ENCODE results near the gene LMF1.

LMF1 gene

DNA sequence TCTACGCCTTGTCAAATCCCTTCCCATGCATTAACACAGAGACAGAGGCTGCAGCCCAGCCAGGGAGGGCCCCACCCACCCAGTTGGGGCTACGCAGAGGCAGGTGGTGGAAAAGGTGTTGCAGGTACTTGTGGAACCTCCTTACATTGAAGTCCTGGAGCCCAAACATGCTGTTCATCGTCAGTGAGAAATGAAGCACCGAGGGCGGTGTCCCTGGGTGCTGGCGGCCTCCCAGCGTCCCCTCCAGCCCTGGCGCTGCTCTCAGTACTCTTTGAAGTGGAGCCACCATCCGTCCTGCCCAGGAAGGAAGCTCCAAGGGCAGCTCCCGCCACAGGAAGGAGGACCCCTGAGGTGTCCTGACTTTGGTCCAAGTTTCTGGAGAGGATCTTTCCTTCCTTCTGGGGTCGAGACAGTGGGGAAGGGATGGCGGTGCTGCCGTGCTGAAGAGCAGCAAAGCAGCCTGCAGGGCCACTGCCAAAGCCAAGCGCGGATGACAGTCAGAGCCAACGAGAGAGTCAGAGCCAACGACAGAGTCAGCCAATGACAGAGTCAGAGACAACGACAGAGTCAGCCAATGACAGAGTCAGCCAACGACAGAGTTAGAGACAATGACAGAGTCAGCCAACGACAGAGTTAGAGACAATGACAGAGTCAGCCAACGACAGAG, 23.4 kb downstream of the LMF1 start:
- no peak for DNase-seq

DNA sequence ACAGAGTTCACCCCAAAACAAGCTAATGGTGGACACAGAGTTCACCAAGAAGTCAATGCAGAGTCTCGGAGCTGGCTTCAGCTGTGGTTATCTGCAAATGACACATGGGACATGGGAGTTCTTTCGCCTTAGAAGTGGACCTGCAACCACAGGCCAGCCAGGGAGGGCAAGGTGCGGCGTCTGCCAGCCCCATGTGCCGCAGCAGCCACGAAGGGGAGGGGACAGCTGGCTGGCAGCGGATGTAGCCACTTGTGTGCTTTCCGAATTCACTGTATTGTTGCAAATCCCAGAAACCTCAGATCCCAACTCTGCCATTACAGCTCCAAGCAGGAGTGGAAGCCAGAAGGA, 24.8 kb downstream of the LMF1 start:
- no peak for DNase-seq

DNA sequence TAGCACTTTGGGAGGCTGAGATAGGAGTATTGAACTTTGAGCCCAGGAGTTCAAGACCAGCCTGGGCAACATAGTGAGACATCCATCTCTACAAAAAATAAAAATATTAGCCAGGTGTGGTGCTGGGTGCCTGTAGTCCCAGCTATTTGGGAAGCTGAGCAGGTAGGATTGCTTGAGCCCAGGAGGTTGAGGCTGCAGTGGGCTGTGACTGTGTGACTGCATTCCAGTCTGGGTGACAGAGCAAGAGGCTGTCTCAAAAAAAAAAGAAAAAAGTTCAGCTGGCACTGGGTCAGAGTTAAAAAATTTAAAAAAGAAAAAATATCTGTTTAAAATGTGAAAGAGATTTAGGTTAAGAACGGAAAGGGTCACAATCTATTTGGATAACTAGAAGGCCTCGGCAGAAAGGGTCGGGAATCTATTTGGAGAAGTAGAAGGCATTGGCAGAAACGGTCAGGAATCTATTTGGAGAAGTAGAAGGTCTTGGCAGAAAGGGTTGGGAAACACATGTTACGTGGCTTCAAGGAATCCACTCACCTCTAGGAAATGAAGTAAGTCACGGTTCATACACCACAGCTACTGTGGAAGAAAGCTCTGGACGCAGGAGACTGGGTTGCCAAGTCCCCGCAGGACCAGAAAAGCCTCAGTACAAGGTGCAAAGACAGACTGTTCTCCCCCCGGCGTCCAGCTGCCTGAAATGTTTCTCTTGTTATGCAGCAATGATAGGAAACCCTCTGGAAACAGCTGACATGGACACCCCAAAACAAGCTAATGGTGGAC, 25.3 kb downstream of the LMF1 start:
- DNase-seq, result no peak

DNA sequence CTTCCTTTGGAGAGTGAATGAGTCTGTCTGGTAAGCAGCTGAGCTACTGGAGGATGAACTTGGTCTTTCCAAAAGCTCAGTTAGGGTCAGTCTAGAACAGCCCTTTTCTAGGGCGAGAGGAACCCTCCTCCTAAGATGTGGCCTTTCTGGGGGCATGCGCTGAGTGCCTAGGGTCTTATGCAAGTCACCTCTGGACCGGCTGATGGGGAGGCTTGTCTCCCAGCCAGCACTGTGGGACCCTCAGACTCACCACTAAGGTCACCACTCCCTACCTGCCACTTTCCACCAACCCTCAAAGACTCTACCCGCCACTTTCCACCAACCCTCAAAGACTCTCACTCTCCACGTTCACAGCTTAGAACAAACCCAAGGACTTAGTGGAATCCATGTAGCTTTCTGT, 26.8 kb downstream of the LMF1 start:
- DNase-seq, result no peak

DNA sequence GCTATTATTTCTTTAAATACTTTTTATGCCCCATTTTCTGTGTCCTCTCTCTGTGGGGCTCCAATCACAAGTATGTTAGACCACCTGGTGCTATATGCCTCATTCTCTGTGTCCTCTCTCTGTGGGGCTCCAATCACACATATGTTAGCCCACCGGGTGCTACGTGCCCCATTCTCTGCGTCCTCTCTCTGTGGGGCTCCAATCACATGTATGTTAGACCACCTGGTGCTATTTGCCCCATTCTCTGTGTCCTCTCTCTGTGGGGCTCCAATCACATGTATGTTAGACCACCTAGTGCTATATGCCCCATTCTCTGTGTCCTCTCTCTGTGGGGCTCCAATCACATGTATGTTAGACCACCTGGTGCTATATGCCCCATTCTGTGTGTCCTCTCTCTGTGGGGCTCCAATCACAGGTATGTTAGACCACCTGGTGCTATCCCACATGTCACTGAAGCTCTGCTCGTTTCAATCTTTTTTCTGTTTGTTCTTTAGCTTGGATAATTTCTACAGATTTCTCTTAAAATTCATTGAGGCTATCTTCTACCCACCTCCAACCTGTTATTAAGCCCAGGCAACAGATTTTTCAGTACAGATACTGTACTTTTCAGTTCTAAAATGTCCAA, 28.2 kb downstream of the LMF1 start:
- DNase-seq, result no peak

DNA sequence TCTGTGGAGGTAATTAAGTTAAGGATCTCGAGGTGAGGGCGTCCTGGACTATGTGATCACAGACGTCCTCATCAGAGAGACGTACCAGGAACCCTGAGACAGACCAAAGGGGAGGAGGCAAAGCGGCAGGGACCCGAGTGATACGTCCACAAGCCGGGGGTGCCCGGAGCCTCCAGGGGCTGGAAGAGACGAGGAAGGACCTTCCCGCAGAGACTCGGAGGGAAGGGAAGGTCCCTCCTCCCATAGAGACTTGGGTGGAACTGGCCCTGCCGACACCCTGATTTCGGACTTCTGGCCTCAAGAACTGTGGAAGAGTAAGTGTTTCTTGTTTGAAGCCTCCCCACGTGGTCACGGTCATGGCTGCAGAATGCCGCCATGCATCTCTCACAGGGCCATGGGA, 30.8 kb downstream of the LMF1 start:
- no peak for DNase-seq

DNA sequence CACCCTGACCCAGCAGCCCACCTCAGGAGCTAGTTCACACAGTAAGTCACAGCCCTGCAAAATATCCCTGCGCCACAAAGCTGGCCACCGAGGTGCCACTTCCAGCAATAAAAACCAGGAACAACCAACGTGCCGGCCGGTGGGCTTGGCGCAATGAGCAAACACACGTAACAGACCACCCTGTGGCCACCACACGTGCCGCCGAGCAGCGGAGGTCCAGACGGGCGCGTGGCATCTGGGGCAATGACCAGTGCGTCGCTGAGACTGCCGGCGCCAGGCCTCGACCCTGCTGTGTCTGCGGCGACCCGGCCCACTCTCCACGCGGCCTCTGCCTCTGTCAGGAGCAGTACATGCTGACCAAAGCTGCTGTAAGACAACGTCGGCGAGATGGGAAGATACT, 31.5 kb downstream of the LMF1 start:
- DNase-seq, result no peak

DNA sequence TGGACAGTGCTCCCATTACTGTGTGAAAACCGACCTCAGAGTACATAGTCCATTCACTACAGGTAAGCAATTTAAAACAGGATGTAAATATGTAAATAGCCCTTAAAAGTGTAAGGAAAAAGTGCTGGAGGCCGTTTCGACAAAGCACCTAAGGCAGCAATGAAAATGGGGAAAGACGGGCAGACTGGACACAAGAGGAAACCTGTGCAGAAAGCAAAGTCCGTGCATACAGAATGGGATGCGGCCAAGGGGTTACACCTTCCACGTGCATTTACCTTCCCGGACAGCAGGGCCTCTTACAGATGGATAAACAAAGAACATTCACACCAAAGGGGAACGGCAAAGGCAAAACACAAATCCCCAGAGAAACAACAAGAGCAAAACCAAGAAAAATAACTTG, 32.0 kb downstream of the LMF1 start:
- no peak for DNase-seq

DNA sequence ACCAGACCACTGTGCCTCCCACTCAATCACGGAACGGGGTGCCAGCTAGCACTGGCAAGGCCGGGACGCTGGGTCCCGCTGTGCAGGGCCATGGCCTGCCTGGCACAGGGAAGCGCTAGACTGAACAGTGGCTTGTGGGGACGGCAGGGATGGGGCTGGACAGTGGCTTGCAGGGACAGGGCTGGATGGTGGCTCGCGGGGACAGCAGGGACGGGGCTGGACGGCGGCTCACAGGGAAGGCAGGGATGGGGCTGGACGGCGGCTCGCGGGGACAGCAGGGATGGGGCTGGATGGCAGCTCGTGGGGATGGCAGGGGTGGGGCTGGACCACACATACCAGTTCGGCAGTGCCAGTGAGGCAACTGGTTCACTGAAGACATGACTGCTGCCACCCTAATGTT, 32.6 kb downstream of the LMF1 start:
- no peak for DNase-seq

DNA sequence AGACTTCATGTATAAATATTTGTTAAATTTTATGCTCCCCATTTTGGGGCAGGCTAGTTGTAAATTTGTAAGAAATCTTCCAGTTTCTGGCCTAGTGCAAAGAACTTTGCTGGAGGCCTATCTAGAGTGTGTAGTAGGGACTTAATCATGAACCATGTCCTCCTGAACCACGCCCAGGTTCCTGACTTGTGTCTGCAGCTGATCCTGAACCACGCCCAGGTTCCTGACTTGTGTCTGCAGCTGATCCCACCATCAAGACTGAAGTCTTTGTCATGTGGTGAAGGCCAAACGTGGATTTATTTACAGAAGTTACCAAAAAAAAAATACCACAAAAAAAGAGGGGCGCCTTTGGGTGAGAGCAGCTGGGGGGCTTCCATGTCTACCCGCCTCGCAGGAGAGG, 33.1 kb downstream of the LMF1 start:
- DNase-seq, result no peak

DNA sequence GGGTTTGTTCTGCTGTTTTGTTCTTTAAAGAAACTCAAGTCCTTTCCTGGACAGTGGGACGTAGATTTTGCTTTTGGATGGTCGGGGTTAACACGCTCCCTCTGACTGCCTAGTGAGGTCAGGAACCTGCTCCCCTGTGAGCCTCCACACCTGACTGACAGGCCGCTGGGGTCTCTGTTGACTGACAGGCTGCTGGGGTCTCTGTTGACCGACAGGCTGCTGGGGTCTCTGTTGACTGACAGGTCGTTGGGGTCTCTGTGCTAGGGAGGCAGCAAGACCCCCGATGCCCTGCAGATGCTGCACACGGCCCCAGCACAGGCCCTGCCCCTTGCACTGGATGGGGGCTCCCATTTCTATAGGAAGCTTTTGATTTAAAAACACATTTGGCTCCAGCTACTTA, 33.5 kb downstream of the LMF1 start:
- DNase-seq, result no peak

DNA sequence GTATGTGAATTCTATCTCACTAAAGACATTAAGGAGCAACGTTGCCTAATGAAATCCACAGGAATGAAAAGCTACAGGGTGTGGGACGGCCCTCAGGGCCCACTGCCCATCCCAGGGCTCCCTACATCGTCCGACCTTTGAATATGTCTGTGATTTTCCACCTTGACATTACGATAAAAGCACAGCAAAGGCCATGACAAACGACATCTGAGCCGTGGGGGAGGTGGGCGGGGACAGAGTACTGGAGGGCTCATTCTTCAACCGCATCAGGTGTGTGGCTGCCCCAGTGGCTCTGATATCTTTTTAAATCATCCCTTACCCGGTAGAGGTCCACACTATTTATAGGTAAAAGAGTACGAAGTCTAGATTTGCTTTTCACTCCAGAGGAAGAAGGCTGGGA, 35.1 kb downstream of the LMF1 start:
- no peak for DNase-seq

DNA sequence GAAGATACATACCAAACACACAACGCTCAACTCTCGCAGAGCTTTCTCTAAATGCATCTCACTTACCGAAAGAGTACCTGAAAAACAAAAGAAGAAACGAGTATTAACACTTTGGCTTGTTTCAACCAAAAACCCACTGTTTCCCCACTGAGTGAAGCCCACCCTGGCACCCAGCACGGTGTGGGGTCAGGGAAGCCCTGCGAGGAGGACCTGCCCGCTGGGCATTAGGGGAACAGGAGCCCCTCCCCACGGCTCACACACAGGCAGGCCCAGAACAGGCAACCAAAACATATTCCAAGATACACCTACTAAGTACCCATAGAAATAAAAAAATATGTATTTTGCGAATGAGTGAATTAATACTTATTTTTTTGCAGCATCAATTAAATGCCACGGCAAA, 36.6 kb downstream of the LMF1 start:
- DNase-seq, result no peak

DNA sequence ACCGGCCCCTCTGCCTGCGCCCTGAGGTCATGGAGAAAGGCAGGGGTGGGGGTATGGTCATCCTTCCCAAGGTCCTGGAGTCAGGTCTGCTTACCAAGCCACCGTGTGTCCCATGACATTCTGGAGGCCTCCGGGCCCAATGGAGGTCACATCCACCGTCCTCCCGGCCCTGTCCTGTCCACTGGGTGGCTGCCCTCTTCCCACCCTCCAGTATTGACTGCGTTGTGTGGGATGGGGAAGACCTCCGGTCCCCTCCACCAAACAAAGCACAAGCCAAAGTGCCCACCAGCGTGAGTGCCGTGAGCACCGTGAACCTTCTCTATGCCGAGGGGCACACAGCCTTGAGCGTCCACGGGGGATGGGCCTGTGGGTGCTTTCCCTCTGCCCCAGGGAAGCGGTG, 37.2 kb downstream of the LMF1 start:
- DNase-seq, result no peak

DNA sequence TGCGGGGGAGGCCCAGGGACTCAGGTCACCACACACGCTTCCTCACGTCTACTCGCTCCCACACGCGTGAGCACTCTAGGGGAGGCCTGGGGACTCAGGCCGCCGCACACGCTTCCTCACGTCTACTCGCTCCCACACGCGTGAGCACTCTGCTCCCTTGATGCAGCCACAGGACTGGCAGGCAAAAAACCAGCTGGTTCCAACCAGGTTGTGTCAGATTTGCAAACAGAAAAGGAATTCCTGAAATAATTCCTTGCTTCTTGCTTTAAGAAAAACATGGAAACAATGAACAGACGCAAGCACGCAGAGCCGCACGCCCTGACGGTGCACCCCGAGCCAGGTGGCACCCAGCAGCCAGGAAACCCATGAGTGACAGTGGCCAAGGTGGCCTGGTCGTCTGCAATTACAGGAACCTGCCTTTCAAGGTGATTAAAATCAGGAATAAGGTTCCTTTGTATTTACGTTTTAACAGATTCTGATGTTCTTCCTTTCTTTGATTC, 37.9 kb downstream of the LMF1 start:
- no peak for DNase-seq

DNA sequence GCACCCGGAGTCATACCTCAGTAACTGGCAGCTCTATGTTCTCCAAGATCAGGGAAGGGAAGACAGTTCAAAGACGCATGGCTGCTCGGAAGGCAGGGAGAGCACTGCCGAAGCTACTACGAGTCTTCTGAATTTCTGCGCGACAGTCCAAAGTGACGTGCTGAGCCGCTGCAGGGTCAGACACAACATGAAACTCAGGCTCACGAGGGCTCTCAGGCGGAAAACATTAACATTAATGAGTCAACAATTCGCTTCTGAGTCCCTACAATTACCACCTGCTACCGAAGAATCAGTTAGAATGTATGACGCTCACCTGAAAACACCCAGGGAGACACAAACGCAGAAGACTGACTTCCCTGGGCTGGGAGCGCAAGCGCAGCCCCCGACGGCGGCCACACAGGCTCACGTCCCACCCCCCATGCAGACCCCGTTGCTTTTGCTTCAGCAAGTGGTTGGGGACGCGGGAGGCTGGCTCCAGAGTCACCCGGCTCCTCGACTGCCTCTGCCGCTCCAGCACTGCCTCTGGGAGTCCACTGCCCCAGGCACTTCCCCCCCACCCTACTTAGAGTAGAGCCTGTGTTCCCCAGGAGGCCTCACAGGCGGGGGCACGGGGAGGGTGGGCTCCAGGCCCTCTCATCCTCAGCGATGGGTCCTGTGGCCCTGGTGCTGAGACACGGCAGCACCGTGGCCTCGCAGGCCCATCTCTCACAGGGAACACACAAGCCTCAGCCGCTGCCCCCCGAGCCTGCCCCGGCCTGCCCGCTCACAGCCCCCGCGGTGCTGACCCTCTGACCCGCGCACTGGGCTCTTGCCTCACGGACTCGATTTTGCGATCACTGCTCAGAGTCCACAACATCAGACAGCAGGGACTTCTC, 38.9 kb downstream of the LMF1 start:
- DNase-seq, result no peak

DNA sequence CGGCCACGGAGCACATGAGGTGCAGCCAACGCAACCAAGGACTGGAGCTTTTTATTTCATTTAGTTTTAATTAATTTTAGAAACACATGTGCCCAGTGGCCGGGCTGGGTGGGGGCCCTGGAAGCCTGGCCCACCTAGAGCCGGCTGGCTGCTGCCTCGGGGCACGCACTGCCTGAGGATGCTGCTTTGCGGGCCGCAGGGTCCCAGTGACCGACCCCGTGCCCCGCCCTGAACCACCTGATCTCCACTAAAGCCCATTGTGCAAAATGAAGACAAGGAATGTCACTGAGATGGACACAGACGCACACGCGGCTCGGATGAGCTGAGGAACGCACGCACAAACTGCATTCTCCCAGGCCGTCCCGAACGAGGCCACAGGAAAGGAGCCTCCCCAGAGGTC, 39.6 kb downstream of the LMF1 start:
- DNase-seq, result no peak

DNA sequence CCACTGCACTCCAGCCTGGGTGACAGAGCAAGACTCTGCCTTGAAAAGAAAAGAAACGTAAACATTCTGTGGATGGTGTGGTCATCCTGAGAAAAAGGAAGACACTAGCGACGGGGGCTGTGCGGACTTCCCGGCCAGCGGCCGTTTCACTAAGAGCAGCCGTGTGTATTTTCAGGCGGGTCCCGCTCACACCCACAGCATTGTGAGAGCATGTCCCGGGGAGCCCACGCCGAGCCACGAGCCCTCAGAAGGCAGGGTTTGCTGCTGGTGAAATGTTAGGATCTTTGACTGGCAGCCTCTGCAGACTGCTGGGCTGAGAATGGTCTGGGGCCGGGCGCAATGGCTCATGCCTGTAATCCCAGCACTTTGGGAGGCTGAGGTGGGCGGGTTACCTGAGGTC, 40.3 kb downstream of the LMF1 start:
- no peak for DNase-seq

DNA sequence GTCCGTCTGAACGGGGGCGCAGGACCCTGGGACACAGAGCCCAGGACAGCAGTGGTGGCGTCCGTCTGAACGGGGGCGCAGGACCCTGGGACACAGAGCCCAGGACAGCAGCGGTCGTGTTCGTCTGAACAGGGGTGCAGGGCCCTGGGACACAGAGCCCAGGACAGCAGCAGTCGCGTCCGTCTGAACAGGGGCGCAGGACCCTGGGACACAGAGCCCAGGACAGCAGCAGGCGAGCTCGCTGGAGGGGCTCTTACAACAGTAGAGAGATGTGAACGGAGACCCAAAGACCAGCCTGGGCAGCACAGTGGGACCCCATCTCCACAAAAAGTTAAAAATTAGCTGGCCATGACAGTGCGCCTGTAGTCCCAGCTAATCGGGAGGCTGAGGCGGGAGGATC, 40.7 kb downstream of the LMF1 start:
- DNase-seq, result no peak

DNA sequence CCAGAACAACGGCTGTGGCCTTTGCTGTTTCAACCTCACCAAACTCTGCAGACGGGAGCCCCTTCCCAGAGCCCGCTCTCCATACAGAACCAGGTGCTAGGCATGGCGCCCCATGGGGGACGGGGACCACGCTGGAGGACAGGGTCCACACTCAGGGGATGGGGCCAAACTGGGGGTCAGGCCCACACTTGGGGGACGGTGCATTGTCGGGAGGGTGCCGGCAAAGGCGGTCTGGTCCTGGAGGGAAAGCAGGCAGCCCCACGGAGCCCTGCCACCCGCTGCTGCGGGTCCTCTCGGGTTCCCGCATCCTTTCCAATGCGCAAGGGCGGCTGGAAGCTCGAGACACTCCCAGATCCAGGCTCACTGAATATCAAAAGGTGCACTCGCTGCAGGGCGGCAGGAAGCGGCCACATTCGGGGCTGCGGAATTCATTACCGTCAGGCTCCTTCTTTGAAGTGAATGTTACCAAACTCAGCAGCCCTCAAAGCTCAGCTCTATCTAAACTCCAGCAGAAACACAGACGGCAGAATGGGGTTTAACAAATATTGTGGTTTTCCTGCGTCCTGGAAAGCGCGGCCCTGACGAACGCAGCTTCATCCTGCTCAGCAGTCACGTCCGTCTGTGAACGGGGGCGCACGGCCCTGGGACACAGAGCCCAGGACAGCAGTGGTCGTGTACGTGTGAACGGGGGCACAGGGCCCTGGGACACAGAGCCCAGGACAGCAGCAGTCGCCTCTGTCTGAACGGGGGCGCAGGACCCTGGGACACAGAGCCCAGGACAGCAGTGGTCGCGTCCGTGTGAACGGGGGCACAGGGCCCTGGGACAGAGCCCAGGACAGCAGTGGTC, 41.3 kb downstream of the LMF1 start:
- DNase-seq, result no peak

DNA sequence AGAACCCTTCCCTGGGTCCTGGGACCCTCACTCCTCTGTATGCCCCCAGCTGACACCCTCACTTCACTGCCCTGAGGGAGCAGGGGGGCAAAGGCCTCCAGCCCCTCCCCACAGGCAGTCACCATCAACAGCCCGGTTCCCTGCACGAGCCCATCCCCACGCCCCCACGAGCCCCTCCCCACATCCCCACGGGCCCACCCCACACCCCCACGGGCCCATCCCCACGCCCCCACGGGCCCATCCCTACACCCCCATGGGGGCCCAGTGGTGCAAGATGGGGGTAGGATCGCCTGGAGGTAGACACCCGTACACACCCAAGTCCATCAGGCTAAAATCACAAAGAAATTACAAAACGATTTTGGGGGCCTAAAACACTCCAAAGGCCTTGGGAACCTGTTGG, 42.3 kb downstream of the LMF1 start:
- no peak for DNase-seq

DNA sequence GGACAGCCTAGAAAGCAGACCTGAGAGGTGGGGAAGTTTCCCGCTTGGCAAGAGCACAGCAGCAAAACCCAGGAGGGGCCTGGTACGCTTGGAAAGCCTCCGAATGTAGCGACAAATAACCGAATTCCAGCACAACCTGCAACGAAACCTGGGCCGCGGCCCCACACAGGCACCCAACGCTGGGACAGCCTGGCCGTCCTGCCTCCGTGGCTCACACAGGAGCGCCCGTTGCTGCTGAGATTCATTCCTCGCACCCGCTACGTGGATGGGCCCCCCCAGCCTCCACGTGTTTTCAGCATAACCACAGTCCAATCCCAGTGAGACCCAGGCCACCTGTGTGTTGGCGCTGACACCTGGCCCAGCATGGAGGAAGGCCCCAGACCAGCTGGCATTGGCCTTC, 42.9 kb downstream of the LMF1 start:
- DNase-seq, result no peak

Measured in stimulated activated CD8-positive, alpha-beta memory T cell treated with anti-CD3 and anti-CD28 coated beads, Interleukin-4, amount 100 ng/mL, for 48 hours (primary cell).